Stimulated activated CD8-positive, alpha-beta memory T cell treated with anti-CD3 and anti-CD28 coated beads, Interleukin-12 subunit alpha, Interleukin-12 subunit beta, amount 100 ng/mL, for 24 hours (primary cell): ENCODE data around the gene ITGA2.

Experiments
- DNase-seq: peaks from one replicate; pipeline ENCODE4 v3.0.0-alpha.2; 2020; ENCODE audit errors: extremely low read depth

ITGA2 gene

DNA sequence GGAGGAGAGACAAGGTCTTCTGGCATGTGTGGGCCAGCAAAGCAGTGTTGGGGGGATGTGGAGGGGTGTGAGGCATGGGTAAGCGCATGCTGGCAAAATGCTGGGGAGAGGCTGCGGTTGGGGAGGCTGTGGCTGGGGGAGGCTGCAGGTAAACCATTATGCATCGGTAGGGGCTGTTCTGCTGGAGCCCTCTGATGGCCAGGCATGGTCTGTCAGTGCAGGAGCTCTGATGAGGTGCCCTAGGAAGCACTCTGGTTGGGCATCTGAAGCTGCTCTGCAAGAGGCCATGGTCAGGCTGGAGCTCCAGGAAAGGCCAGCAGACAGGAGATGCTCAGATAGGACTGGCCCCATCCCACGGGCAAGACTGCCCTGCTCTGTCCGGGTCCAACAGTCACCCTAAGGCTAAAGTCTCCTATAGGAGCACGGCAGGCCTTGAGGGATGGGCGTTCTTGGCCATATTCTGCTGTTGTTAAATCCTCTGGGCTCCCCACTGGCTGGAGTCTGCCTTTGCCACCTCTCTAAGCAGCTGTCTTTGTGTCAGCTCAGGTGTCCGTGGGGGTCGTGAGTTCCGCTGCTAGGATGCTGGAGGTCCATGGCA, 28.7 kb downstream of the ITGA2 start:
- DNase-seq = no peak

DNA sequence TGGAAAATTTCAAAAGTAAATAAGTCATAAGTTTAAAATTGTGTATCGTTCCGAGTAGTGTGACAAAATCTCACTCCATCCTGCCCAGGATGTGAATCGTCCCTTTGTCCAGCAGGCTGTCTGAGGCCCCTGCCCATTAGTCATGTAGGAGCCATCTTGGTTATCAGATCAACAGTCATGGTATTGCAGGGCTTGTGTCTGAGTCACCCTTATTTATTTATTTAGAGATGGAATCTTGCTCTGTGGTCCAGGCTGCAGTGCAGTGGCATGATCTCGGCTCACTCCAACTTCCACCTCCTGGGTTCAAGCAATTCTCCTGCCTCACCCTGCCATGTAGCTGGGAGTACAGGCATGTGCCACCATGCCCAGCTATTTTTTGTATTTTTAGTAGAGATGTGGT, 30.2 kb downstream of the ITGA2 start:
- no peak for DNase-seq

DNA sequence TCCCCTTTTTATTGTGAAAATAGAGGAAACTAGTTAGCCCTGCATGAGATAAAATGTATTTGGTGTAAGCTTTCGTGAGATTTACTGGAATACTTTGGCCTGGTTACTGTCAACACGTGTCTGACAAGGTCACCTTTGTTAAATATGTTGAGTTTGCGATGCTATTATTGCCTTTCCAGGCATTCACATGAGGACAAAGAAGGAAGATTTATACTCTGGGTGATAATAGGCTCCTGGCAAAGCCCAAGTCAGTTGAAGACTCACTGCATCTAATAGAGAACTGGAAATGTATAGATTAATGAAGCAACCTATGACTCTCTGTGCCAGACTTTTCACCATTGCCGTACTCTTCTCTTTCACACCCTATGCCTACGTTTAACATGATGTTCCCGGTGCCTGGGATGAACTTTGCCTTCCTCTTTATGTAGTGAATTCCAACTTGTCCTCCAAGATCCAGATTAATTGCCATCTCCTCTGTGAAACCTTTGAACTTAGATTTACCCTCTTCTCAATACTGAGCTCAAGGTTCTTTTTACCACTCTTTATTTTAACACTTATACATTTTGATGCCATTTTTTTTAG, 33.9 kb downstream of the ITGA2 start:
- no peak for DNase-seq

DNA sequence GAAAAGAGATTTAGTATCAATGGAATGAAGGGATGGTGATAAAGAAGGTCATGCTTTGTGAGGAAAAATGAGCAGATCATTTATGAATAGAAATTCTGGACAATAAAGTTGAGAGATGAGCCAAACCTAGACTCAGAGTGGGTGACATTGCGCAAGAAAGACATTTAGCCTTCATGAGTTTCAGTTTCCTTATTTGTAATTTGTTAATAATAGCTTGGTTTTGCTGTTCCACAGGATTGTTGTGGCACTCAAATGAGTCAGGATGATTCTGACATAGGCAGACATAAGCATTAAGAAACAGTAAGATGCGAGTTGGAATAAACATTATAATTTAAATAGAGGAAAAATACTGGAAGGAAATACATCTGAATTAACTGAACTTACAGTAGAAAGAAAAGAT, 34.8 kb downstream of the ITGA2 start:
- no peak for DNase-seq

DNA sequence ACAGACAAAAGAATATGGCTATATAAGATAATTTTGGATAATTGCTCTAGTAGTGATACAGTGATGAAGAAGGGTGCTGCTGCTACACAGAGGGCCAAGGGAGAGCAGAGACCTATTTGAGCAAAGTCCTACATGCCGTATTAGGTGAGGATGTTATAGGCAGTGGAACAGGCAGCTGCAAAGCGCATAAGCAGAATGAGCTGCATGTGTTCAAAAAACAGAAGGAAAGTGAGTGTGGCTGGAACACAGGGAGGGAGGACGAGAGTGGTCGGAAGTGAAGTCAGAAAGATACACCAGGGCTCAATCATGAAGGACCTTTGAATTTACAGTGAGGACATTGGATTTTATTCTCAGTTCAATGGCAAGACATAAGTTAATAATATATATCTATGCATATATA, 35.4 kb downstream of the ITGA2 start:
- no peak for DNase-seq

DNA sequence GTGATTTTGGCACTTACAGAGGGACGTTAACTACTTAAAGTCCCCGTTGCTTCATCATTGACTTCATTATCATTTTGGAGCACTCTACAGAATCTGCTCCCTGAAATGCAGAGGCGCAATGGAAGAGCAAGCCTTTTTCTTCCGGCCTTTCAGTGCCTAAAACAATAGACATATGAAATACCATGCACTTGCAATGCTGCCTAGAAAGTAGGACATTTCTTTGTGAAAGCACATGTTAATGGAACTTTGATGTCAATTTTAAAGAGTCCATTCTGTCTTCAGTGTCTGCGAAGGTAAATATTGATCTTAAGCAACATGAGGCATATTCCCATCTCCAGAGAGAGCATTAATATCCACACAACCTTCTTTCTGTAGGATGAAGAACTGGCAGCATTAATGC, 36.3 kb downstream of the ITGA2 start:
- DNase-seq = no peak

DNA sequence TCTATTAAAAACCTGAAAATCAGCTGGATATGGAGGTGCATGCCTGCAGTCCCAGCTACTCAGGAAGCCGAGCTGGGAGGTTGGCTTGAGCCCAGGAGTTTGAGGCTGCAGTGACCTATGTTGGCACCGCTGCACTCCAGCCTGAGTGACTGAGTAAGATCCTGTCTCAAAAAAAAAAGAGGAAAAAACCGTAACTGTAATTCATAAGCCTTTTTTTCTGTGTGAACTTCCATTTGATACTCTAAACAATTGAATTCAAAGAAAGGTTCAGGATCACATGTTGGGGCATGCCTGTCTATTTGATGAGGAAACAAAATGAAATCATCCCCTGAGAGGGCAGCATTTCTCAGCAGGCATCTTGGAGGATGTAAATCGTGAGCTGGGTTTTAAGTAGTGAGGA, 38.8 kb downstream of the ITGA2 start:
- no peak for DNase-seq

DNA sequence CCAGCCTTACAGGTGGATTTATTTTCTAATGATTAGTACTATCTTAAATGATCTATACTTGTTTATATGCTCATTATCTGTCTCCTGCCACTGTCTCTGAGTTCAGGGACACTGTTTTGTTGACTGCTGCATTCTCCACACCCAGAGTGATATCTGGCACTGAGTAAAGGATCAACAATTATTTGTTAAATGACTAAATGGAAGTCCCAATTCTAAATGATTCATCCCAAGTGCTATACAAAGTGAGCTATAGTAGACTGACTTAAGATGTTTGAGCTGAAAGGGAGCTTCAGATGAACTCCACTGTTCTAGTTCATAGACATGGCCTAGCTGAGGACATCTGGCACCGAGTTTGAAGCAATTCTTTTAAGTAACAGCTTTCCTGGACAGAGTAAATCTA, 40.5 kb downstream of the ITGA2 start:
- no peak for DNase-seq

DNA sequence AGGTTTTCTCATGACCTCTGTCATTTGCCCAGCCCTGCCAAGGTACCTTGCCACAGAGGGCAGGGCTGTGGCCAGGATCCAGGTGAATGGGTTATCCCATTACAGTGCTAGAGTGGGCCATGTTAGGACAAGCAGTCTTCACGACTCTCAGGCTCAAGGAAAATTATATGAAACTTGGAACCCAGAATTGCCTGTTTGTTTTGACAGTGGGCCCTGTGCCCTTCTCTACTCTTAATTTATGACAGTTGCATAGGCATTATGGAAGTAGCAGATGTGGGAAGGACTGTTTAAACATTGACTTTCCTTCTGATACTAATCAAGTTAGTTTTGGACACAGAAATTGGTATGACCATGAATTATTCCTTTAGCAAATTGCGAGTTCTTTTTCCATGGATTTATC, 41.7 kb downstream of the ITGA2 start:
- DNase-seq = no peak

DNA sequence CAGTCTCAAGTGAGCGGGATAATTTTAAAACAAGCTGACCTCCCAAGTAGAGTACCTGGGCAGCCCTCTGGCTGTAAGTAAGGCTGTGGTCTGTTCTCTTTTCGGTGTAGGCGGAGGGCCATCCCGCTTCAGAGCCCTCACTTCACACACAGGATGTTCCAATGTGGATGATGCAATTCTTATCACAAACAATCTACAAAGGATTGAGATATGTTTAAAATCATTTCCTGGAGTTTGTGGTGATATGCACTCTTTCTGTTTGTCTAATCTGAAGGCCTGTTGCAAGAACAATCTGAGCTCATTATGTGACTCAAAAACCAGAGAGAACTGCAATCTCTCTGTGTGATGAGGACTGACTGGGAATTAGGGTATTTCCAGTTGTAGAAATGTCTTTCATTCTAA, 42.5 kb downstream of the ITGA2 start:
- no peak for DNase-seq

DNA sequence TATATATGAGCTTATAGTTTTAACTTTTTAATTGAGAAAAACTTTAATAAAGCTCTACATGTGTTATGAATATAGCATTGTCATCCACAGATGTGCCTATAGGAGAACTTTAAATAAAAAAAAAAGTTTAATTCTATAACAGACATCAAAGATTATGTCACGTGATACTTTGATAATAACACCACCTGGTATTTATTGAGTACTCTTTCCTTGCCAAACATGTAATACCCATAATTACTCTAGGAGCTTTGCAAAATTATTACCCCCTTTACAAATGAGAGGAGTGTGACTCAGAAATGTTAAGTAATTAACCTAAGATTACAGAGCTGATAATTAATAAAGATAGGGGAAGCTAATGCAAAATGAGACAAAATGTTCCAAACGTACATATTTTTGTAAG, 43.0 kb downstream of the ITGA2 start:
- no peak for DNase-seq

DNA sequence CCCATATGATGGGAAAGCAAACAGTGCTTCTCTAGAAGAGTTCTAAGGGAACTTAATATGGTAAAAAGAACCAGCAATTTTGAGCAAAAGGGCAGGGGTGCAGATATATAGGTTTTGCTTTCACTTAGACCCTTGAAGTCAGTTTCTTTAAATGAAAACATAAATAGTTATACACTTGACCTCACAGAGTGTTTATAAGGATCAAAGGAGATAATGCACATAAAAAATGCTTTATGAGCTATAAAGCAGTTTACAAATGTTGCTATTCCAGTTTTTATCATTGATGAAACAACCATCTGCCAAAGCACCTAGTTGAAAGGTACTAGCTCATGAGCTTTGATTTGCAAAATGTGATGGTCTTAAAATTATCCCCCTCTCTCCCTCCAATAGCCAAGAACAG, 45.7 kb downstream of the ITGA2 start:
- no peak for DNase-seq

DNA sequence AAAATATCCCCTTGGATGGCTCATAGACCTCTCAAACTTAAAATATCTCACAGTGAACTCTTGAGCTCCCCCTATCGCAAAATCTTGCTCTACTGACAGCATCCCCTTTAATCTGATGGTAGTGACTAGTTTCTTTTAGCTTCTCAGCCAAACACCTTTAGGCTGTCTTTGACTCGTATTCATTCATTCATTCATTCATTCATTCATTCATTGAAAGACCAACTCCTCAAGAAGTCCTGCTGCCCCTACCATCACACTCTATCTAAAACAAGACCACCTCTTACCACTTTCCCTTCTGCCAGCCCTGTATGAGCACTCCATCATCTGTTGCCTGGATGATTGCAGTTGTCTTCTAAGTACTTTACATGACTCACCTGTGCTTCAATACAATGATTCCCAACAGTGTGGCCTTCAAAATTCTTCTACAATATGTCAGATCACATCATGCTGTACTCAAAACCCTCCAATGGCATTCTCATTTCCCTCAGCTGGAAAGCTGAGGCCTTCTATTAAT, 46.8 kb downstream of the ITGA2 start:
- DNase-seq = no peak

DNA sequence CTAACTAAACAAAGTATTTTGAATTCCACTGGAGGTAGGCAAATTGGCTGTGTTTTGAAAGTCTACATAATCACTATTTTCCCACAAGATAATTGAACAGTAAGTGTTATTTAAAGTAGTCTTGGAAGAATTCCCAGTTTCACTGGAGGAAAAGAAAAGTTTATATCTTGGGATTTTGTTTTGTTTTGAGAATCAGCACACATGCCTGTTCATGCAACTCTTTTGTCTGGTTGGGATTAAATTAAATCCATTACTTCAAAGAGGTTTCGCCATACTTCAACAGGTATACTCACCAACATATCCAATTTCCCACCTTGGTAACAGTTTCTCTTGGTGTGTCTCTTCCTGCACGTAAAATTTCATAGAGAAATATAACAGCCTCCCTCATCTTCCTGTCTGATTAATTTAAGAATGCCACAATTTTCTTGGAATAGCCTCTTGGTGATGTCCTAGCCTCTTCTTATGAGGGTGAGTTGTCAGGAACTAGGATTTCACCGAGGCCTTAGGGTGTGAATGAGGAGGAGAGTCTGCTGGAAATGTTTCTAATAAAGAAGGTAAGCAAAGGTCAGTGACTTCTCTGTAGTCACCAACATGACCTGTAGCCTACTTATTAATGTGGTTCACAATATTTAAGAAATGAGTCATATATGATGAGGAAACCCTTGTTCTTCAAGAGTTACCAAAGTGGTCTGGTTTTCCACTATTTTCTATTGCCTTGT, 48.1 kb downstream of the ITGA2 start:
- DNase-seq = no peak

DNA sequence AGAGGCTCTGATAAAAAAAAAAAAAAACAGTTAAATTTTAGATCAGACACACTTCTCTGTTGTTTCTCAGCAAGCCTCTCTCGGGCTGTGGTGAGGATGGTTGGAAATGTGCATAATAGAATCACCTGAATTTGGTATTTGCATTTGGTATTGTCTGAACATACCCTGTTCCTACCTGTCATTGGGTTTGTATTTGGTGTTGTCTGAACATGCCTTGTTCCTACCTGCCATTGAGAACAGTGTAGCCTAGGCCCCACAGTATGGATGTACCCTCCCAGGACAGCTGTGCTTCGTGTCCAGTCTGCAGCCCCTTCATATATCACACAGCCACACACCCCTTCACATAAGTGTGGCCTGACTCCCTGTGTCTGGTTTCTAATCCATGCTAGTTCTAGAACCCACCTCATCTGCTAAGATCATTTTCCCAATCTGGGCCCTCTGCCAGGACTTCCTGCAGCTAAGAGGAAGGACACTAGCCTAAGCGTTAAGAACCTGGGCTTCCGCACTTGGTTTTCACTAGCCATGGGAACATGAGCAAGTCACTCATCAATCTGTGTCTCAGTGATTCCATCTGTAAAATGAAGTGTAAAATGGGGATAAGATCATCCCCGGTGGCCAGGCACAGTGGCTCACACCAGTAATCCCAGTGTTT, 49.2 kb downstream of the ITGA2 start:
- DNase-seq = no peak

DNA sequence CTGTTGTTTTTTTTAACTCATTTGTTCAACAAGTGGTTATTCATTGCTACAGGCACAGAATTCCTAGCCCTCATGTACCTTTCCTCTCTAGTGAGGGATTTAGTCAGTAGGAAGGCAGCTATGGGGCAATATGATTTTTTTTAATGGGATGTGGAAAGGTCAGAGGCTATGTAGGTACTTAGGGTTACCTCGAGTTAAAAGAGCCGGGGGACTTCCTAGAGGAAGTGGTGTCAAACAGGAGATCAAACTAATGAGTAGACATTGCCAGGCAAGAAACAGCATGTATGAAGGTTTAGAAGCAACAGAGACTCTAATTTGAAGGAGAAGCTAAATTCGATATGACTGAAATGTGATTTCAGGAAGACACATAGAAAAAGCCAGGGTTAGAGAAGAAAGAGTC, 50.7 kb downstream of the ITGA2 start:
- DNase-seq = no peak

DNA sequence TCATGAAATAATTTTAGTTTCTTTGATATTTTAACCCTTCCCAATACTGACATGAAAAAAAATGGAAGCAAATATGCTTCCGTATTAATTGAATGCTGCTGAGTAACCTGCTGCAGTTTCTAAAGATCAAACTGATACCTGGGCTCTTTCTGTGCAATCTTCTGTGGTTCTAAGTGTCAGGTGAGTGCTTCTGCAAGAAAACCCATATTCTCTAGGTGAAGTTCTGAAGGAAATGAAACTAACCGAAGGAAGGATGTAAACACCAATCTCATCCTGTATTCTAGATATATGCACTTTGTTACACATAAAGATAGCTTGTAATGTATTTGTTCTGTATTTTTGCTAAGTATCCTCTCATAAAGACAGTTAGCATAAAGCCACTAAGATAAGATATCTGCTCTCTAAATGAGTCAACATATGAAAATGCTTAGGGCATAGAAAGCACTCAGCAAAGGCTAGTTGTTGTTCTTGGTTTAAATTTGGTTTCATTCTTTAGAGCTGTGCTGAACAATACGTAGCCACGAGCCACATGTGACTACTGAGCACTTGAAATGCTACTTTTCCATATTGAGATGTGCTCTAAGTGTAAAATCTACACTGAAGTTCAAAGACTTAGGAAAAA, 52.0 kb downstream of the ITGA2 start:
- no peak for DNase-seq

DNA sequence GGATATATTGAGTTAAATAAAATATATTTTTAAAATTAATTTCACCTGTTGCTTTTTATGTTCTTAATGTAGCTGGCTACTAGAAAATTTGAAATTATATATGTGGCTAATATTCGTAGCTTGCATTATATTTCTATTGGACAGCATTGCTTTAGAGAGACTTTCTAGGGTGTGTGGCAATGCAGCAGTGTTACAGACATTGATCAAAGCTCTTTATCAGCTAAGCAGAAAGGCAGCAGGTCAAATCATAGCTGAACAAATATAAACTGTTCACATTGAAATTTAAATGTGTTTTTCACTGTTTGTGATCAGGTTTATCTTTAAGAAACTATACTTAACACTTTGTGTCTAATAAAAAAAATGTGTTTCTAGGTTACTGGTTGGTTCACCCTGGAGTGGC, 52.6 kb downstream of the ITGA2 start:
- DNase-seq = no peak

DNA sequence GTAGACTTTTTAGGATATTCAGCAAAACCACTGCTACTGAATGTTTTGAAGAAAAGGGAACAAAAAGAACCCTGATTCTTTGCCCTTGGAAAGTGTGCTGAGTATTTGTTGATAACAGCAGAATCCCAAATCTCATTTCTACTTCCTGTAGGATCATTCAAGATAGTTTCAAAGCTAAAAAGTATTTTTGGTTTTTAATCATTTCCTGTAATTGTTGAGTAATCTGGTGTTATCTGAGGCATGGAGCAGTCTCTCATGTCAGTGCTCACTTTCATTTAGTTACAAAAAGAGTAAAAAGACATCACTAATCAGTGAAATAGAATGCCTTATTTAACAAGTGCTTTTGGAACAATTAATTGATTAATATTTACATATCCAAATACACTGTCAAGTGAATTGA, 56.1 kb downstream of the ITGA2 start:
- no peak for DNase-seq

DNA sequence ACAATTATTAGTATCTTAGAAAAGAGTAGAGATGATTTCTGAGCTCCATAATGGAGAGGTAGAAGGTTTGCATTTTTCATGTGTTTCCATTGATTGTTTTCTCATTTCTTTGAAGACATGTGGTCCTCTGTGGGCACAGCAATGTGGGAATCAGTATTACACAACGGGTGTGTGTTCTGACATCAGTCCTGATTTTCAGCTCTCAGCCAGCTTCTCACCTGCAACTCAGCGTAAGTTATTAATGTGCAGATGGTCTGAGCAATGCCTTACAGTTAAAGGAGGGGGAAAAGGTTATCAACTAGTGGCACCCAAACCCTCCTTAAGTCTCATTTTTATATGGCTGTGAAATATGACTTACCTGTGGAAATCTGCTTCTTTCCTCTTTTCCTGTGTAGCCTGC, 59.1 kb downstream of the ITGA2 start:
- no peak for DNase-seq

DNA sequence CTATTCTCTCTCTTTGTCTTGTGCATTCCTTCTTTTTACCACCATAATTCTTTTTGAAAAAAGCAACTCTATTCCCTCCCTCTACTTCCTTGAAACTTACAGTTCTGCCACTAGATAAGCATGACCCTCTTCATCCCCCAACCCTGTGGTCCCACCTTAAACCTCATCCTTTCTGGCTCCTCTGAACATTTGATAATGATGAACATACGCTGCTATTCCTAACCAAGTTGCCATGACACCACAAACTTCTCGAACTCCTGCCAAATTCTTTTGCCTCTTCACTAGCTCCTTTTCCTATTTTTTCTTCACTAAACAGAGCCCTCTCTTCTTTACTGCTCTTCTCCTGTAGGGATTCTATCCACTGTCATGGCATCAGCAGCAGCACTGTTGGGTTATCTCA, 63.3 kb downstream of the ITGA2 start:
- DNase-seq = no peak

DNA sequence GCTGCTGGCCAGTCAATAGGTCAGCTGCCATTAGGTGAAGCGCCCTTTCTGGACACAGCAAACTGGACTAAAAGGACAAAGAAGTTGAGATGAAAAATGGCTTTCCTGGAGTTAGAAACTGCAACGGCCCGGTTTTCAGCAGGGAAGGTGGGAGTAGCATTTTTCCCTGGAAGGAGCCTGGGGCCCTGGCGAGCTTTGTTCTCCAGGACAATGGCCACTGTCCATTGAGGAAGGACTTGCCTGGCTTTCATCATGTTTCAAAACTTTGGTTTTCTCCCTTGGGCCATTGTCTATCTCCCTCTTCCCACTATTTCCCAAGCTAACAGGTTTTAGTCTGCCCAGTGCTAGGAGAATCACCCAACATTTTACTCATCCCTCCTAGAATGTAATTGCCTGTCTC, 64.2 kb downstream of the ITGA2 start:
- DNase-seq = no peak

DNA sequence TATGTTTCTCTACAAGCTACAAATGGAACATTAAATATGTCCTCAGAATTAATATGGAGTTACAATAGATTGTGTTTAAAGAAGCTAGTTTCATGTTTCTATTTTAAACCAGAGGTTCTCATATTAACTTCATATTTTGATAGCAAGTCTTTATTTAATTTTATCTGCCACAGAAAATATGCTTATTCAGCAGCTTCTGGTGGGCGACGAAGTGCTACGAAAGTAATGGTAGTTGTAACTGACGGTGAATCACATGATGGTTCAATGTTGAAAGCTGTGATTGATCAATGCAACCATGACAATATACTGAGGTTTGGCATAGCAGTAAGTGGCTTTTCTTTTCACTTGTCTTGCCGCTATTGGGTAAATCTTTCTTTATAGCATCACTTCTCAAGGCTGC, 66.2 kb downstream of the ITGA2 start:
- DNase-seq = no peak
